ENCODE data around the gene WFDC2. TPM values are rescaled to one million over a fixed set of nuclear protein-coding genes. Genes with fewer than 3 reads are reported as not detected.

The WFDC2 gene
- total and polyA plus RNA-seq, 2 experiments from 2014 or later: 28.0 to 155 TPM

GRCh38 chr20:45461225-45461624 lies 8.3 kb upstream of the WFDC2 start (continued):
- TF ChIP-seq, protein P1, sequence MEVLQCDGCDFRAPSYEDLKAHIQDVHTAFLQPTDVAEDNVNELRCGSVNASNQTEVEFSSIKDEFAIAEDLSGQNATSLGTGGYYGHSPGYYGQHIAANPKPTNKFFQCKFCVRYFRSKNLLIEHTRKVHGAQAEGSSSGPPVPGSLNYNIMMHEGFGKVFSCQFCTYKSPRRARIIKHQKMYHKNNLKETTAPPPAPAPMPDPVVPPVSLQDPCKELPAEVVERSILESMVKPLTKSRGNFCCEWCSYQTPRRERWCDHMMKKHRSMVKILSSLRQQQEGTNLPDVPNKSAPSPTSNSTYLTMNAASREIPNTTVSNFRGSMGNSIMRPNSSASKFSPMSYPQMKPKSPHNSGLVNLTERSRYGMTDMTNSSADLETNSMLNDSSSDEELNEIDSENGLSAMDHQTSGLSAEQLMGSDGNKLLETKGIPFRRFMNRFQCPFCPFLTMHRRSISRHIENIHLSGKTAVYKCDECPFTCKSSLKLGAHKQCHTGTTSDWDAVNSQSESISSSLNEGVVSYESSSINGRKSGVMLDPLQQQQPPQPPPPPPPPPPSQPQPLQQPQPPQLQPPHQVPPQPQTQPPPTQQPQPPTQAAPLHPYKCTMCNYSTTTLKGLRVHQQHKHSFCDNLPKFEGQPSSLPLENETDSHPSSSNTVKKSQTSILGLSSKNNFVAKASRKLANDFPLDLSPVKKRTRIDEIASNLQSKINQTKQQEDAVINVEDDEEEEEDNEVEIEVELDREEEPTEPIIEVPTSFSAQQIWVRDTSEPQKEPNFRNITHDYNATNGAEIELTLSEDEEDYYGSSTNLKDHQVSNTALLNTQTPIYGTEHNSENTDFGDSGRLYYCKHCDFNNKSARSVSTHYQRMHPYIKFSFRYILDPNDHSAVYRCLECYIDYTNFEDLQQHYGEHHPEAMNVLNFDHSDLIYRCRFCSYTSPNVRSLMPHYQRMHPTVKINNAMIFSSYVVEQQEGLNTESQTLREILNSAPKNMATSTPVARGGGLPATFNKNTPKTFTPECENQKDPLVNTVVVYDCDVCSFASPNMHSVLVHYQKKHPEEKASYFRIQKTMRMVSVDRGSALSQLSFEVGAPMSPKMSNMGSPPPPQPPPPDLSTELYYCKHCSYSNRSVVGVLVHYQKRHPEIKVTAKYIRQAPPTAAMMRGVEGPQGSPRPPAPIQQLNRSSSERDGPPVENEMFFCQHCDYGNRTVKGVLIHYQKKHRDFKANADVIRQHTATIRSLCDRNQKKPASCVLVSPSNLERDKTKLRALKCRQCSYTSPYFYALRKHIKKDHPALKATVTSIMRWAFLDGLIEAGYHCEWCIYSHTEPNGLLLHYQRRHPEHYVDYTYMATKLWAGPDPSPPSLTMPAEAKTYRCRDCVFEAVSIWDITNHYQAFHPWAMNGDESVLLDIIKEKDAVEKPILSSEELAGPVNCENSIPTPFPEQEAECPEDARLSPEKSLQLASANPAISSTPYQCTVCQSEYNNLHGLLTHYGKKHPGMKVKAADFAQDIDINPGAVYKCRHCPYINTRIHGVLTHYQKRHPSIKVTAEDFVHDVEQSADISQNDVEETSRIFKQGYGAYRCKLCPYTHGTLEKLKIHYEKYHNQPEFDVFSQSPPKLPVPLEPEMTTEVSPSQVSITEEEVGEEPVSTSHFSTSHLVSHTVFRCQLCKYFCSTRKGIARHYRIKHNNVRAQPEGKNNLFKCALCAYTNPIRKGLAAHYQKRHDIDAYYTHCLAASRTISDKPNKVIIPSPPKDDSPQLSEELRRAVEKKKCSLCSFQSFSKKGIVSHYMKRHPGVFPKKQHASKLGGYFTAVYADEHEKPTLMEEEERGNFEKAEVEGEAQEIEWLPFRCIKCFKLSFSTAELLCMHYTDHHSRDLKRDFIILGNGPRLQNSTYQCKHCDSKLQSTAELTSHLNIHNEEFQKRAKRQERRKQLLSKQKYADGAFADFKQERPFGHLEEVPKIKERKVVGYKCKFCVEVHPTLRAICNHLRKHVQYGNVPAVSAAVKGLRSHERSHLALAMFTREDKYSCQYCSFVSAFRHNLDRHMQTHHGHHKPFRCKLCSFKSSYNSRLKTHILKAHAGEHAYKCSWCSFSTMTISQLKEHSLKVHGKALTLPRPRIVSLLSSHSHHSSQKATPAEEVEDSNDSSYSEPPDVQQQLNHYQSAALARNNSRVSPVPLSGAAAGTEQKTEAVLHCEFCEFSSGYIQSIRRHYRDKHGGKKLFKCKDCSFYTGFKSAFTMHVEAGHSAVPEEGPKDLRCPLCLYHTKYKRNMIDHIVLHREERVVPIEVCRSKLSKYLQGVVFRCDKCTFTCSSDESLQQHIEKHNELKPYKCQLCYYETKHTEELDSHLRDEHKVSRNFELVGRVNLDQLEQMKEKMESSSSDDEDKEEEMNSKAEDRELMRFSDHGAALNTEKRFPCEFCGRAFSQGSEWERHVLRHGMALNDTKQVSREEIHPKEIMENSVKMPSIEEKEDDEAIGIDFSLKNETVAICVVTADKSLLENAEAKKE (CRISPR knock-in tag; IDR thresholded peaks at IDR 0.05): no peak
- TF ChIP-seq JUNB (IDR thresholded peaks at IDR 0.05; ENCODE audit: unreplicated experiment): no peak
- no peak for TF ChIP-seq CTCF (conservative IDR thresholded peaks at IDR 0.05; ENCODE audit: low read depth in 2 of 2)
- no peak for TF ChIP-seq ETS1 (IDR thresholded peaks at IDR 0.05)
- TF ChIP-seq POLR2AphosphoS5 (IDR thresholded peaks at IDR 0.05; ENCODE audit: low read depth): no peak
- TF ChIP-seq NANOG (IDR thresholded peaks at IDR 0.05; ENCODE audit: borderline replicate concordance): no peak

Data from GM23338 (cell line).